Measurements from ENCODE around the gene CENPE.

The CENPE gene

GRCh38 chr4:103136671-103137445 is 61.3 kb downstream of the CENPE start:
- no peak for DNase-seq (ENCODE audit: low read depth)

GRCh38 chr4:103129174-103129573 is 69.0 kb downstream of the CENPE start:
- DNase-seq (ENCODE audit: low read depth), result no peak

DNA sequence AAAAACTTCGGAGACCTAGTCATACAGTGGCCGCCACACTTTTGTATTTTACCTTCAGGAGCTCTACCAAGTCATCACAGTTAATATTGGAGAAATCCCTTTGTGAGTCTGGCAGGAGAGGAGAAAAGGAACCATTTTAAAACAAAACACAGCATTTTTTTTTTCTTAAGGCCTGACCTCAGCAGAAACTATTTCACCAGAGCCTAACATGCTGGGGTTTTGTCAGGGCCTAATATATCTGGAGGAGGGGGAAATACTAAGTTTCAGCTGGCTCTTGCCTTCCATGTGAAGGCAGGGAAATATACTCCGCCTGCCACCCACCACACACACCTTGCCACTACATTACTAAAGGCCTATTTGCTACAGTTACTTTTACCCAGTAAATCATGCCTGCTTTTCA is 72.0 kb downstream of the CENPE start:
- no peak for DNase-seq (ENCODE audit: low read depth)

DNA sequence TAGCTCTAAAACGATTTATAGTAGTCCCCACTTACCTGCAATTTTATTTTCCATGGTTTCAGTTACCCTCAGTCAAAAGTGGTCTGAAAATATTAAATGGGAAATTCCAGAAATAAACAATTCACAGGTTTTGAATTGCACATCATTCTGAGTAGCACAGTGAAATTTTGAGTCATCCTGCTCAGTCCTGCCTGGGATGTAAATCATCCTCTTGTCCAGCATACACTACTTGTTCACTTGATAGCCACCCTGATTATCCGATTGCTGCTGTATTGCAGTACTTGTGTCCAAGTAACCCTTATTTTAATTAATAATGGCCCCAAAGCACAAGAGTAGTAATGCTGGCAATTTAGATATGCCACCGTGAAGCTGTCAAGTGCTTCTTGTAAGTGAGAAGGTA is 75.0 kb downstream of the CENPE start:
- no peak for DNase-seq (ENCODE audit: low read depth)

- DNase-seq (ENCODE audit: low read depth), result no peak
These were observed 80.0 kb downstream of the CENPE start for GRCh38 chr4:103118166-103118565.

DNA sequence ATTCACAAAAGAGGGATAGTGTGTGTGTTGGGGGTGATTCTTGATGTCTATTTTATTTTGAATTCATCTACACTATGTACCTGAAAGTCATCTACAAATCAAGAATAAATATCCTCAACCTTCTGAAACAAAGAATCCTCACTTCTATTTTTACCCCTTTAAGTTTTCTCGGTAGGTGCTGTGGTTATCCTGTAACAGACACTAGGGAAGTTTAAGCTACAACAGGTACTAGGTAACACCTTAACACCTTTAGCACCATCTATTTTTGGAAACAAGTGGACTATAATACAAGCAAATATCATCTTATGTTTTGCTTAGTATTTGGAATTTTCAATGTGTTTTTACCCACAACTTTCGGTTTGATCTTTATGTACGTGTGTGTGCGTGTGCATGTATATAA is 86.5 kb downstream of the CENPE start:
- no peak for DNase-seq (ENCODE audit: low read depth)

DNA sequence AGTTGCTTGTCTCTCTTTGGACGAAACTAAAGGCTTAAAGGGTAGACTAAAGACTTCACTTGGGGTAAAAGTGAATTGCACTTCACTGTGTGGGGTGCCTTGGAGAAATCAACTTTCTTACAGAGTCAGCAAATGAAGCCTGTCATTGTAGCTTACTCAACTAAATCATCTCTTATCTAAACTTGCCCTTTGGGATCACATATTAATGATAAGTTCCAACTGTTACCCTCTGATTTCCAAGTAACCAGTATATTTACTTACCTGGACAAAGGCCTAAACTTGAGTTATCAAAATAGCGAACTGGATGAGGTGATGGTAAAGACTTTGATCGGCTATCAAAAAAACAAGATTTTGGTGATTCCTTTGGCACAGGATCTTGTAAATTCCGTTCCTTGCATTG is 89.6 kb downstream of the CENPE start:
- DNase-seq (ENCODE audit: low read depth), result no peak

DNA sequence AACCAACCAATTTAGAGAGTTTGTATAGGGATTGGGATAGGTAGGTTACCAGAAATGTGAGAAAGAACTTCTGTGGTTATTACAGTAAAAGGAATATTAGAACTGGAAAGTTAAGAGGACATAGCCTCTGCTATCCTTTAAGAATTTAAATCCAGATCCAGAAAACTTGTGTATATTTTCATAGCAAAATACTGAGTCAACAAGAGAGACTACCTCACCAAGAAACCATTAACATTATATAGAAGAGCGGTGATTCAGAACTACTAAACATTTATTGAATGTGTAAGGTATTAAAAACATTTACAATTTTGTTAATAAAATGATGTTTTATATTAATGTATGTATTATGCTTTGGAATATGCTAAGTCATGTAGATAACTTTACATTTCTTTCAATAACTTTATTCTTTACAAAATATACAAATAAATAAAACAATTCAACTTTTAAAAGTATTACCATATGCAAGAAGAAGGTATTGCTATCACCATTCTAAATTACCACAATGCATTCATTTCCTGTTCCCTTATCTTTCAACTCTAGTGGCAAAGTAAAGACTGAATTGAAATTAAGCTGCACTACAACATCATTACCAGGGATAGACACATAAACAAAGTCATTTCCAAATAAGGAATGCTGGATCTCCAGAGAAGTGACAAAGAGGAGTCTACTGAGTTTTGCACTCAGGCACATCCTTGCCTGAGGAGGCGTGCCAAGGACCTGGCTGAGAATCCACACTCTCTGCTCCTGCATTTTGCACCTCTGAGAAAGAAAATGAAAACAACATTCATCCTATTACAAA is 92.4 kb downstream of the CENPE start:
- DNase-seq (ENCODE audit: low read depth), result no peak

- no peak for DNase-seq (ENCODE audit: low read depth)
These were observed 93.3 kb downstream of the CENPE start for GRCh38 chr4:103104886-103105285.

- no peak for DNase-seq (ENCODE audit: low read depth)
These were observed 97.5 kb downstream of the CENPE start for GRCh38 chr4:103100691-103101090.

GRCh38 chr4:103099691-103100392 is 98.3 kb downstream of the CENPE start, which contains the start of gene BDH2:
TSS of gene BDH2 (minus strand) at chr4:103099834. CDS start at chr4:103096254, 3,580 bp downstream.
- DNase-seq (ENCODE audit: low read depth), result peak; percentile 74

DNA sequence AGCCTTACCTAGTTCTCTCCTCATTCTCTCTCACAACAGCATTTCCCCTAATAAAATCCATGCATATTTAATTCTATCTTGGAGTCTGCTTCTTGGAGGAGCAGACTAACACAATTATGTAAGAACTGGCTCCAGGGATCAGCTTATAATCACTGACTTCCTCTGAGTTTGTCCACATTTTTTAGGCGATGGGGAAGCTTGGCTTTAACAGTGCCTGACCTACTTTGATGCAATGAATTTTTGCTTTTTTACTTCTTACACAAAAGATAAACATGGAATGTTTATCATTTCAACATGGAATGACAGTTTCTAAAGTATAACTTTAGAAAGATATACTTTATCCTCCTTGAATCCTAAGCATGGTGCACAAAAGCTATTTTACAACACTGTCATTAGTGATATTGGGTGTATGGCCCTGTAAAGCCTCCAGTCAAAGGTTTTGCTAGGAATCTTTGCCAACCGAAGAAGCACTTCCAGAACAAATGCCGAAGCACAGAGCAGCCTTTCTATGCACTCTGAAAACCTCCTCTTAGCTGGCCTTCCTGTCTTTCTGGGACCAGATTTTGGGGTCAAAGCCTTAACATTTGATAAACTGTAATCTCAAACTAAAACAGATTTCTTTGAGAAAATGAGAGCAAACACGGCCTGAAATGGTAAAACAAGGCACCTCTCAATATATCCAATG is 99.2 kb downstream of the CENPE start:
- no peak for DNase-seq (ENCODE audit: low read depth)

DNA sequence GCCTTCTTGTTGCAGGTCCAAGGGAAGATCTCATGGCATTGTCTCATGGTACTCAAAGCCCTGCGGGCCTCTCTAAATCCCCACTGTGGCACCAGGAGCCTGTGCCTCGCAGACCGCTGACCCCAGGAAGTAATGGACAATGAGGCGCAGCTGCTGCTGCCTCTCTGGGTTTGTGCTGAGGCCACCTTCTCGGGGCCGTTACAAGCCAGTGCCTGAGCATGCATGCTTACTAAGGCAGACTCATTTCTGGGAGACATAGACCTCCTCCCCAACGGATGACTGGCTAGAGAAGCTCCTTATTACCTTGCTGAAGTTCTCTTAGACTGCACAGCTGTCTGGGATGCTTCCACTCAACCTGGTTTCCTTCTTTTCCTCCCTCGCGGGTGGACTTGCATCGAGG is 99.8 kb downstream of the CENPE start:
- no peak for DNase-seq (ENCODE audit: low read depth)

DNA sequence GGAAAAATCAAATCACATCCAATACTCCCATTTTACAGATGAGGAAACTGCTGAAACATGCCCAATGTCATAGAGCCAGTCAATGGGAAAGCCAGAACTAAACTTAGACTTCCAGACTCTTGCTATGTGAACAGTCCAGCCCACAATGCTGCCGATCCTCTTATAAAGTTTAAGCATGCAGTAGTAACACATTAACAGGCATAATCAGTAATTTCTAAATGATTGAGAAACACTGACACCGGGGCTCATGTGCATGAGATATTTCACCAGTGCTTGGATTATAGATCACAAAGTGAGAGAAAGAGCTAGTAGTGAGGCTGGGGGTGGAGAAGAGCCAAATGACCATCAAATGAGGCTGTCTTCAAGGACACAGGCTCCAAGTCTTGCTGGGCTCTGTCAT is 101.0 kb downstream of the CENPE start:
- no peak for DNase-seq (ENCODE audit: low read depth)

DNA sequence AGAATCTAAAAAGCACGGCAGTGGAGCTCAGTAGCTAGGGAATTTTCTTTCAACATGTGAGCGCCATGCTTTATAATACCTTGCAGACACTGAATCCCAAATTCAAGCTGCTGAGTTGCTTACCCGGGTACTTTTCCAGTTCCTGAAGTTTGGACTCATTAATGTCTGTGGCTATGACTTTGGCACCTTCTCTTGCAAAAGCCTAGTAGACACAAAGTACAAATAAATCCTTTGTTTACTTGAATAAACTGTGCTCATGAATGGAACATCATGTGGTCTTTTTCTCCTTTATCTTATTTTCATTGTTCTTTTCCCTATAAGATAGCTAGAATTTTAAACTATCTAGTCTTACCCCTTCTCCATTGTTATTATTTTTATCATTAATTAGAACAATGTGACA is 103.1 kb downstream of the CENPE start:
- DNase-seq (ENCODE audit: low read depth), result no peak

GRCh38 chr4:103092245-103092644 is 105.9 kb downstream of the CENPE start:
- DNase-seq (ENCODE audit: low read depth), result no peak

- DNase-seq (ENCODE audit: low read depth), result no peak
These were observed 106.4 kb downstream of the CENPE start for GRCh38 chr4:103091601-103092223.

DNA sequence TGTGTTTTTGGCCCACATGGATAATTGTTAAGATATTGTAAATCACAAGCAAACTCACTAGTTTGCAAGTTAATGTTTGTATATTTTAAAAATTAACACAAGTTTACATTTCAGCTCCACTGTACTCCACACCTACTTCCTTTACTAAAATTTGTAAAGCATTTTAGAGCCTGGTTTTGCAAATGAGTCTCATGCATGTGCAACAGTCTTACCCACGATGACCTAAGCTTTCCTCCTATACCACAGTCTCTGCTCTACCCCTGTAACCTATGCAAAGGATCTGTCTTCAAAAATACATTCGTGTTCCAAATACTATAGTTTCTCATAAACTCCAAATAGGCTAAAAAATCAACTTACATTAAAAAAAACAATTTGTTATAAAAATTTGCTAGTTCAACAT is 108.7 kb downstream of the CENPE start:
- no peak for DNase-seq (ENCODE audit: low read depth)

DNA sequence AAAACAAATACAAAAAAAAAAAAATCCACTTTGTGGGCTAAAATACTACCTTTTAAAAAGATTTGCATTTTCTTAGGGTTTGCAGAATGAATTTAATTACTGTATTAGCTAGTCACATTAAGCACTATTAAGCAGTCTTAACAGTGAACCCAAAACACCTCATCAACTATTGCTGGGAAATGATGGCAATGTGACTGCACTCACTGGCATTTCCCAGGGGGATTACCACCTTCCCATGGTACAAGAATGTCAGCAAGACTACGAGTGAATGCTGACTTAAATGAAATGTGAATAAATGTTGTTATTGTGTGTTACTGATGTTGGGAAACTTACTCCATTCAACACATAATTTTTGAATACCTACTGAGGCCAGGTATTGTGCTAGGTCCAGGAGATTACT is 111.6 kb downstream of the CENPE start:
- no peak for DNase-seq (ENCODE audit: low read depth)

- no peak for DNase-seq (ENCODE audit: low read depth)
These were observed 112.5 kb downstream of the CENPE start for GRCh38 chr4:103085555-103086196.

GRCh38 chr4:103079621-103080020 is 118.5 kb downstream of the CENPE start:
- DNase-seq (ENCODE audit: low read depth), result no peak

All from HS-27A (cell line).